Measurements from ENCODE around the gene PSME3IP1. TPM values are rescaled to one million over a fixed set of nuclear protein-coding genes. Genes with fewer than 3 reads are reported as not detected.
A peak's percentile ranks its signal among the peaks of the same experiment; 100 is the strongest.

The PSME3IP1 gene
- total RNA-seq, 4 donors from 2014 or later: 95.7 to 185 (median 120) TPM

DNA sequence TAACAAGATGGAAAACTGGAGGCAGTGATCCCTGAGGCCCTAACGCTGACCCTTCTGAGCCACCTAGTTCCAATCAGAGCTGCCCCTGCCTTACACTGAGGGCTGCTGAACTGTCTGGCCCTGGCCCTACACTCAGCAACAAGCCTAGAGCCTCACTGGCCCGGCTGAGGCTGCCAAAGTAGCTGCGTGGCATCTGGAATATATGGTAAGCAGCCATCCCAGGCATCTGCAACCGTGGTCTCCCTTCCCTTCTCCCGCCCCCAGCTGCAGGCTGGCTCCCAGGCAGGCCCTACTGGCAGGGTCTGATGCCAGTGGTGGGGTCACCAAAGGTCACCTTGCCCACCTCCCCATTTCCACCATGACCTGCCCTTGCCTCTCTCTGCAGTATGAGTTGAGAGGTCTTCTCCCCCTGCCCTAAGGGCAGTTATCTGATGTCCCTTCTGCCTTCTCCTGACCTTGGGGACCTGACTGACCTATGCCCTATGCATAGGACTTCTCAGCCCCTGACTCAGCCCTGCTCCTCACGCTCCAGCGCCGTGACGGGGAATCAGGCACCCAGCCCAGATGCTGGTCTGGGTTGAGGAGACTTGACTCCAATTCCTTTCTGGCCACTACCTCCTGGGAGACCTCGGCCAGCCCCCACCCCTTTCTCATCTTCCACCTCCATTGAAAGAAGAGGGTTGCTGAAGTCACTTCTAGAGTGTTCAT is 48.1 kb downstream of the PSME3IP1 start:
- peaks cover 15 to 56% (median 47%) of the 10 kb centered on the region in 4 donors for H3K4me1 ChIP-seq
- intact Hi-C loops (cut with DNase I; ENCODE audit: low total_unique reads) (no loop called here), in situ Hi-C loops (cut with MboI; ENCODE audit: low pct_ligation_motif_present in 1 of 4, low pct_unique_long_range_greater_than_20kb in 1 of 4, low sequenced_read_pairs in 3 of 4) (no loop called here)
- no peak overlapping the region for H3K27ac ChIP-seq
- H3K4me3 ChIP-seq: no peak overlapping the region
- DNase-seq: no peak
- 84% methylated on average over 10 of the region's 10 CpGs; no CpG with 5 or more reads in 1 of the 2 donors for WGBS, 2 donors (ENCODE audit: low coverage in 1 of 2)
- no peaks in the 10 kb centered on the region for H3K9me3 ChIP-seq
- no peaks in the 10 kb centered on the region for H3K36me3 ChIP-seq
- TF ChIP-seq POLR2AphosphoS5 (IDR thresholded peaks at IDR 0.05): no peak
- no peak for TF ChIP-seq POLR2A (IDR thresholded peaks at IDR 0.05)
- TF ChIP-seq EP300 (IDR thresholded peaks at IDR 0.05; ENCODE audit: low read depth): no peak
- TF ChIP-seq CTCF (IDR thresholded peaks at IDR 0.05): no peak
- H3K27me3 ChIP-seq: no peaks in the 10 kb centered on the region

GRCh38 chr16:57137043-57137442 is 48.8 kb downstream of the PSME3IP1 start:
- H3K36me3 ChIP-seq: no peaks in the 10 kb centered on the region
- DNase-seq: no peak
- no peaks in the 10 kb centered on the region for H3K9me3 ChIP-seq
- H3K4me1 ChIP-seq: peaks cover 22 to 54% (median 47%) of the 10 kb centered on the region in 4 donors
- no peak overlapping the region for H3K27ac ChIP-seq
- intact Hi-C loops (cut with DNase I; ENCODE audit: low total_unique reads) (no loop called here), in situ Hi-C loops (cut with MboI; ENCODE audit: low pct_ligation_motif_present in 1 of 4, low pct_unique_long_range_greater_than_20kb in 1 of 4, low sequenced_read_pairs in 3 of 4) (no loop called here)
- no peak overlapping the region for H3K4me3 ChIP-seq
- H3K27me3 ChIP-seq: no peaks in the 10 kb centered on the region
- no peak for TF ChIP-seq POLR2AphosphoS5 (IDR thresholded peaks at IDR 0.05)
- no peak for TF ChIP-seq POLR2A (IDR thresholded peaks at IDR 0.05)
- TF ChIP-seq CTCF (IDR thresholded peaks at IDR 0.05): no peak
- TF ChIP-seq EP300 (IDR thresholded peaks at IDR 0.05; ENCODE audit: low read depth): no peak
- WGBS, 2 donors (ENCODE audit: low coverage in 1 of 2): 67 to 89% methylated on average over 3 to 14 of the region's 14 CpGs

DNA sequence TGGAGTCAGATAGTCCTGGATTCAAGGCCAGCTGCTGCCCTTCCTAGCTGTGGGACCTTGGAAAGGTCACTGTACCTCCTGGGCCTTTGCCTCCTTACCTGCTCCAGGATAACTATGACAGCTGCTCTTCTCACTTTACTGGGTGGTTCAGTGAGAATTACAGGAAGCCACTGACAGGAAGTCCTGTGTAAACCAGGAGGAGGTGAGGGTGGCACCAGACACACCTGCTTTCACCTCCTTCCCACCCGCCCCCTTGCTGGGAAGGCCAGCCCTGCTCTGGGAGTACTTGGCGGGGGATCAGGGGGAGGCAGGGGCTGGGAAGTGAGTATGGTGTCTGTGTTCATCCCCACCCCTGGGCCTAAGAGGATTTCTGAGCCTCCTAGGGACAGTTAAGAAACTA is 50.9 kb downstream of the PSME3IP1 start:
- 20 to 28% methylated on average over 1 to 2 of the region's 2 CpGs for WGBS, 2 donors (ENCODE audit: low coverage in 1 of 2)
- Histone ChIP-seq H3K9me3 (no peaks in the 10 kb centered on the region), H3K4me1 (peaks cover 28 to 58% (median 51%) of the 10 kb centered on the region in 4 donors), H3K27me3 (no peaks in the 10 kb centered on the region), H3K27ac (peak overlapping the region; percentile 85 to 89 (median 87)), H3K4me3 (no peak overlapping the region), H3K36me3 (no peaks in the 10 kb centered on the region)
- TF ChIP-seq EP300 (IDR thresholded peaks at IDR 0.05; ENCODE audit: low read depth) (no peak), POLR2A (IDR thresholded peaks at IDR 0.05) (peak; percentile 74), POLR2AphosphoS5 (IDR thresholded peaks at IDR 0.05) (peak; percentile 59 to 71 (median 63))
- intact Hi-C loops (cut with DNase I; ENCODE audit: low total_unique reads) (no loop called here), in situ Hi-C loops (cut with MboI; ENCODE audit: low pct_ligation_motif_present in 1 of 4, low pct_unique_long_range_greater_than_20kb in 1 of 4, low sequenced_read_pairs in 3 of 4) (no loop called here)
- peak; percentile 71 for DNase-seq

- intact Hi-C loops (cut with DNase I; ENCODE audit: low total_unique reads) (no loop called here), in situ Hi-C loops (cut with MboI; ENCODE audit: low pct_ligation_motif_present in 1 of 4, low pct_unique_long_range_greater_than_20kb in 1 of 4, low sequenced_read_pairs in 3 of 4) (no loop called here)
- H3K36me3 ChIP-seq: no peaks in the 10 kb centered on the region
- H3K4me3 ChIP-seq: no peak overlapping the region
- DNase-seq: no peak
- H3K4me1 ChIP-seq: peaks cover 25 to 53% (median 46%) of the 10 kb centered on the region in 4 donors
- no peaks in the 10 kb centered on the region for H3K27me3 ChIP-seq
- peak overlapping the region; percentile 85 to 89 (median 87) for H3K27ac ChIP-seq
- WGBS, 2 donors (ENCODE audit: low coverage in 1 of 2): 87% methylated on average over 9 of the region's 10 CpGs; no CpG with 5 or more reads in 1 of the 2 donors
- no peak for TF ChIP-seq CTCF (IDR thresholded peaks at IDR 0.05)
- TF ChIP-seq POLR2AphosphoS5 (IDR thresholded peaks at IDR 0.05): no peak
- no peak for TF ChIP-seq POLR2A (IDR thresholded peaks at IDR 0.05)
- no peak for TF ChIP-seq EP300 (IDR thresholded peaks at IDR 0.05; ENCODE audit: low read depth)
- H3K9me3 ChIP-seq: no peaks in the 10 kb centered on the region
These were observed 52.0 kb downstream of the PSME3IP1 start for GRCh38 chr16:57133886-57134285.
